Fibroblast of mammary gland (primary cell): ENCODE measurements around the gene C6orf163.

Experiments used
- DNase-seq: peaks from one replicate; pipeline ENCODE4 v3.0.0-alpha.2; 2010; ENCODE audit warnings: low read depth
- H3K4me3 ChIP-seq: 2 replicates; pipeline ENCODE4 v1.5.1; 2011; ENCODE audit warnings: low read depth, mild to moderate bottlenecking, low read length, moderate library complexity; ENCODE audit not compliant: control insufficient read depth
- CTCF ChIP-seq: conservative IDR thresholded peaks from 2 replicates; pipeline ENCODE4 v1.5.1; 2011; ENCODE audit warnings: low read depth, low read length, inconsistent platforms; ENCODE audit not compliant: control insufficient read depth, insufficient read depth

C6orf163 gene

GRCh38 chr6:87340230-87340629, 4.4 kb upstream of the C6orf163 start:
- TF ChIP-seq CTCF: no peak
- H3K4me3 ChIP-seq: no peak overlapping the region
- DNase-seq: no peak

GRCh38 chr6:87341158-87341557, 3.5 kb upstream of the C6orf163 start:
- no peak overlapping the region for H3K4me3 ChIP-seq
- TF ChIP-seq CTCF: no peak
- no peak for DNase-seq

- no peak for DNase-seq
- no peak overlapping the region for H3K4me3 ChIP-seq
- no peak for TF ChIP-seq CTCF
These were observed 2.7 kb upstream of the C6orf163 start for GRCh38 chr6:87341899-87342298.

DNA sequence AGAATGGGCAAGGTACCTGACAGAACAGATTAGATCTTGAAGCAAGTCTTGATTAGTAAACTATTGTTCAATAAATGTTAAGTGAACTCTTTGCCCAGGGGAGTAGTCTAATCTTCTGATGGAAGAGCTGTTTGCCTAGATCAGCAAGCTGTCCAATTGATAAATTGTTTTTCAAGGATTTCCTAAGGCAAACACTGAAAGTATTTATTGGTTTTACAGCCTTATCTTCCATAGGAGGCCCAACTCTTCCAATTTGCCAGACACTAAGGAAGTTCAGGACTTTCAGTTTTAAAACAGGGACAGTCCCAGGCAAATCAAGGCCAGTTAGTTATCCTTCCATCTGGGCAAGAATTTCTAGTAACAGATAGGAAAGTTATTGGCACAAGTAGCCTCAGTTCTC, 1.8 kb upstream of the C6orf163 start:
- H3K4me3 ChIP-seq: no peak overlapping the region
- DNase-seq: no peak
- no peak for TF ChIP-seq CTCF

- no peak for TF ChIP-seq CTCF
- no peak overlapping the region for H3K4me3 ChIP-seq
- no peak for DNase-seq
These were observed 2.1 kb downstream of the C6orf163 start for GRCh38 chr6:87346700-87347099.

DNA sequence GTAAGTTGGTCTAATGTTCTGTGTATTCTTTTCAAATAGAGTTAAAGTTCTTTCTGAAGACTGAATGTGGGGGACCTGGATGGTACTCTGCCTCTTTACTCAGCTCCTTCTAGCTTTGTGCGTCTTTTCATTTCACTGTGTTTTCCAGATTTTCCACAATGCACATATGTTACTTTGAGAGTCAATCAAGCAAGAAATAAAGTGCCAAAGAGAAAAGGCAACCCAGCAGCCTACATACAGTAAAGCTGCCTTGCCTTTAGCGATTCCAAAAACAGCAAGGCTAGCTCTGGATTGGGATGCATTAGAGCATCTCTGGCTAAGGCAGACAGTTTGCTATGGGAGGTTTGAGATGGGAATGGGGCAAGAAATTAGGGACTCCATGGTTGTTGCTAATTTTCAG, 5.3 kb downstream of the C6orf163 start:
- no peak for DNase-seq
- H3K4me3 ChIP-seq: no peak overlapping the region
- no peak for TF ChIP-seq CTCF

GRCh38 chr6:87350516-87350915, 5.9 kb downstream of the C6orf163 start:
- no peak overlapping the region for H3K4me3 ChIP-seq
- peak; percentile 75 for DNase-seq
- TF ChIP-seq CTCF: no peak
